Measurements from ENCODE around the gene GMDS.
A peak's percentile ranks its signal among the peaks of the same experiment; 100 is the strongest.

Gene GMDS

GRCh38 chr6:1884313-1884712 is 361.1 kb downstream of the GMDS start:
- no peak for DNase-seq

- DNase-seq, result no peak
Observed at GRCh38 chr6:1878330-1878729, 367.1 kb downstream of the GMDS start.

GRCh38 chr6:1873781-1874180 is 371.6 kb downstream of the GMDS start:
- DNase-seq, result no peak

GRCh38 chr6:1872649-1873131 is 372.7 kb downstream of the GMDS start:
- DNase-seq, result peak; percentile 27 to 62

GRCh38 chr6:1871724-1872315 is 373.6 kb downstream of the GMDS start:
- DNase-seq, result no peak

- DNase-seq, result no peak
Observed at GRCh38 chr6:1870932-1871331, 374.5 kb downstream of the GMDS start.

GRCh38 chr6:1870251-1870650 is 375.2 kb downstream of the GMDS start:
- no peak for DNase-seq

GRCh38 chr6:1869769-1870168 is 375.6 kb downstream of the GMDS start:
- DNase-seq, result no peak

- DNase-seq, result no peak
Observed at GRCh38 chr6:1869308-1869707, 376.1 kb downstream of the GMDS start.

- DNase-seq, result no peak
Observed at GRCh38 chr6:1868561-1869261, 376.7 kb downstream of the GMDS start.

- no peak for DNase-seq
Observed at GRCh38 chr6:1867197-1867596, 378.2 kb downstream of the GMDS start.

GRCh38 chr6:1865585-1865984 is 379.8 kb downstream of the GMDS start:
- no peak for DNase-seq

- no peak for DNase-seq
Observed at GRCh38 chr6:1864496-1864895, 380.9 kb downstream of the GMDS start.

GRCh38 chr6:1862411-1862810 is 383.0 kb downstream of the GMDS start:
- DNase-seq, result no peak

GRCh38 chr6:1860756-1861348 is 384.6 kb downstream of the GMDS start:
- no peak for DNase-seq

GRCh38 chr6:1858859-1859258 is 386.5 kb downstream of the GMDS start:
- no peak for DNase-seq

- no peak for DNase-seq
Observed at GRCh38 chr6:1858196-1858595, 387.2 kb downstream of the GMDS start.

- DNase-seq, result peak in 1 of 2 experiments; percentile 52
Observed at GRCh38 chr6:1856381-1856780, 389.0 kb downstream of the GMDS start.

GRCh38 chr6:1855890-1856289 is 389.5 kb downstream of the GMDS start:
- DNase-seq, result no peak

- no peak for DNase-seq
Observed at GRCh38 chr6:1854296-1854695, 391.1 kb downstream of the GMDS start.

GRCh38 chr6:1853761-1854160 is 391.6 kb downstream of the GMDS start:
- DNase-seq, result no peak

GRCh38 chr6:1851681-1852456 is 393.5 kb downstream of the GMDS start:
- DNase-seq, result peak in 1 of 2 experiments; percentile 9

- DNase-seq, result no peak
Observed at GRCh38 chr6:1850840-1851157, 394.6 kb downstream of the GMDS start.

All from NCI-H446 (cell line).